Thoracic aorta (tissue), 2 donors: Measurements from ENCODE around the gene RTKN2. TPM values are rescaled to one million over a fixed set of nuclear protein-coding genes. Genes with fewer than 3 reads are reported as not detected.

ENCODE experiments used
- ATAC-seq: fragments of 150-250 bp; one replicate; pipeline ENCODE4 v1.8.0; 2017; ENCODE audit warnings: low read depth; ENCODE audit not compliant: insufficient number of reproducible peaks, low FRiP score
- DNase-seq: peaks from one replicate; pipeline ENCODE4 v3.0.0-alpha.2; 2020; ENCODE audit warnings: low spot score
- H3K27ac ChIP-seq, 2 donors: fragments of 200-600 bp; sonication (generic); 1 replicate in 1 of 2; 2 replicates in 1 of 2; pipeline ENCODE4 v1.5.1; 2016; ENCODE audit warnings: mild to moderate bottlenecking in 2 of 2, moderate library complexity in 2 of 2
- H3K27me3 ChIP-seq: fragments of 200-600 bp; sonication (generic); replicated peaks from 2 replicates; pipeline ENCODE4 v1.6.0; 2016; ENCODE audit warnings: mild to moderate bottlenecking; ENCODE audit not compliant: insufficient read depth
- H3K36me3 ChIP-seq: fragments of 200-600 bp; sonication (generic); one replicate; pipeline ENCODE4 v1.5.1; 2016
- H3K4me1 ChIP-seq, 2 donors: fragments of 200-600 bp; sonication (generic); 1 replicate in 1 of 2; 2 replicates in 1 of 2; pipeline versions ENCODE4 v1.5.1 to v1.6.0; 2016; ENCODE audit warnings: low read depth in 2 of 2, mild to moderate bottlenecking in 1 of 2; ENCODE audit not compliant: control insufficient read depth in 1 of 2
- H3K4me3 ChIP-seq: fragments of 200-600 bp; sonication (generic); 2 replicates; pipeline ENCODE4 v1.5.1; 2016; ENCODE audit warnings: mild to moderate bottlenecking
- H3K9me3 ChIP-seq: fragments of 200-600 bp; sonication (generic); 2 replicates; pipeline ENCODE4 v1.5.1; 2016
- total RNA-seq, 2 donors: library from RNA; depleted of rRNA; stranded (reverse); fragments of >200 nt; gene quantifications; one replicate each; pipeline versions ENCODE4 v1.1.0 to v1.2.3, GENCODE V29; 2016
- TF ChIP-seq, protein P1 (sequence below): fragments of 200-600 bp; sonication (generic); IDR thresholded peaks from one replicate; pipeline ENCODE4 v1.5.1; 2019; ENCODE audit warnings: antibody characterized with exemption

Gene RTKN2
- total RNA-seq, 2 donors from 2014 or later: not detected

DNA sequence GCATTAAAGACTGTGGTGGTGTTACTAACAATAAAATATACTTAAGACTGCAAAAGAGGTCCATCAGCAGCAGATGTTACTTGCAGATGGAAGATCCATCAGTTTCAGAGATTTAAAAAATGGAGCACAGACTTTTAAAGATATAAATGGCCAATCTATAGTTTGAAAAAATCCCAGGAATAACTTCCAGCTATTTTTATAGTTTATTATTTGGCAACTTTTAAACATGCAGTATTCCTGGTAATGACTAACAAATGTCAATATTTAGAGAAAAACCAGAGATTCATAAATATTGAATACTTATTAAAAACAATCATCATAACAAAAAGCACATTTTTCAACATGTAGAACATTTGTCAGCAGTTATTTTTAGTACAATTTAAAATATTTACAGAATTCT, 30.7 kb downstream of the RTKN2 start:
- H3K36me3 ChIP-seq: no peaks in the 10 kb centered on the region
- TF ChIP-seq, protein P1, sequence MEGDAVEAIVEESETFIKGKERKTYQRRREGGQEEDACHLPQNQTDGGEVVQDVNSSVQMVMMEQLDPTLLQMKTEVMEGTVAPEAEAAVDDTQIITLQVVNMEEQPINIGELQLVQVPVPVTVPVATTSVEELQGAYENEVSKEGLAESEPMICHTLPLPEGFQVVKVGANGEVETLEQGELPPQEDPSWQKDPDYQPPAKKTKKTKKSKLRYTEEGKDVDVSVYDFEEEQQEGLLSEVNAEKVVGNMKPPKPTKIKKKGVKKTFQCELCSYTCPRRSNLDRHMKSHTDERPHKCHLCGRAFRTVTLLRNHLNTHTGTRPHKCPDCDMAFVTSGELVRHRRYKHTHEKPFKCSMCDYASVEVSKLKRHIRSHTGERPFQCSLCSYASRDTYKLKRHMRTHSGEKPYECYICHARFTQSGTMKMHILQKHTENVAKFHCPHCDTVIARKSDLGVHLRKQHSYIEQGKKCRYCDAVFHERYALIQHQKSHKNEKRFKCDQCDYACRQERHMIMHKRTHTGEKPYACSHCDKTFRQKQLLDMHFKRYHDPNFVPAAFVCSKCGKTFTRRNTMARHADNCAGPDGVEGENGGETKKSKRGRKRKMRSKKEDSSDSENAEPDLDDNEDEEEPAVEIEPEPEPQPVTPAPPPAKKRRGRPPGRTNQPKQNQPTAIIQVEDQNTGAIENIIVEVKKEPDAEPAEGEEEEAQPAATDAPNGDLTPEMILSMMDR: no peak
- H3K27me3 ChIP-seq: no peaks in the 10 kb centered on the region
- no peak overlapping the region for H3K4me3 ChIP-seq
- no peak overlapping the region for H3K27ac ChIP-seq
- DNase-seq: no peak
- H3K9me3 ChIP-seq: no peaks in the 10 kb centered on the region
- ATAC-seq: no peak
- H3K4me1 ChIP-seq: peaks cover 18% of the 10 kb centered on the region in 2 donors

DNA sequence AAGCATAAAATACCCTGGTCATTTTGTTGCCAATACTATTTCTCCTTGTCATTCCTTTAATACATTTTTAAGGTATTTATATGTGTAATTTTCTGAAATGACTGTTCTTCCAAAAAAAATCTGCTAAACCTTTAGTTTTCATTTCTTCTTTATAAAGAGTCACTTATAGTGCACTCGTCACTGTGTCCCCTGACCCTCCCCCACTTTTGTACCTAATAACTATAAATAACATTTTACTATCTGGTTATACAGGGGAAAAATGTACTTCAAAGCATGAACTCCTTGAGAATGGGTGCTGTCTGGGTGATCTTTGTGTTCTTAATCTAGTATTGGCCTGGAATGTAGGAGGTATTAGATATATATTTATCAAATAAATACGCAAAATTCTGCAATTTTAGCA, 31.1 kb downstream of the RTKN2 start:
- no peak for DNase-seq
- Histone ChIP-seq H3K4me3 (no peak overlapping the region), H3K4me1 (peaks cover 18 to 22% of the 10 kb centered on the region in 2 donors), H3K9me3 (no peaks in the 10 kb centered on the region), H3K27me3 (no peaks in the 10 kb centered on the region), H3K36me3 (no peaks in the 10 kb centered on the region), H3K27ac (no peak overlapping the region)
- ATAC-seq: no peak
- TF ChIP-seq, protein P1: no peak

DNA sequence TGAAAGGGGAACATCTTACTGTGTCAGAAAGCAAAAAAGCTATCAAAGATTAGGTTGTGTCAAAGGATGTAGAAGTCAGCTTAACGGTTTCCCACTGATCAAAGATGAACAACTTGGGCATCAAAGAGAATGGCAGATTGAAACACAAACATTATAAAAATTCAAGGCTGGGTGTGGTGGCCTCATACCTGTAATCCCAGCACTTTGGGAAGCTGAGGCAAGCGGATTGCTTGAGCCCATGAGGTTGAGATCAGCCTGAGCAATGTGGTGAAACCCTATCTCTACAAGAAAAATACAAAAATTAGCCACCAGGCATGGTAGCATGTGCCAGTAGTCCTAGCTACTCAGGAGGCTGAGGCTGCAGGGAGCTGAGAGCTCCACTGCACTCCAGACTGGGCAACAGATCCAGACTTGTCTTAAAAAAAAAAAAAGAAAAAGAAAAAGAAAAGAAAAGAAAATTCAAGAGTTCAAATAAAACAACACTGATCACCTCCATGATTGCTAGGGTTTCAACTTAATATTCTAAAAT, 34.5 kb downstream of the RTKN2 start:
- TF ChIP-seq, protein P1: no peak
- ATAC-seq: no peak
- Histone ChIP-seq H3K4me3 (no peak overlapping the region), H3K4me1 (peaks cover 26 to 33% of the 10 kb centered on the region in 2 donors), H3K27me3 (no peaks in the 10 kb centered on the region), H3K9me3 (no peaks in the 10 kb centered on the region), H3K36me3 (no peaks in the 10 kb centered on the region), H3K27ac (no peak overlapping the region)
- DNase-seq: no peak

DNA sequence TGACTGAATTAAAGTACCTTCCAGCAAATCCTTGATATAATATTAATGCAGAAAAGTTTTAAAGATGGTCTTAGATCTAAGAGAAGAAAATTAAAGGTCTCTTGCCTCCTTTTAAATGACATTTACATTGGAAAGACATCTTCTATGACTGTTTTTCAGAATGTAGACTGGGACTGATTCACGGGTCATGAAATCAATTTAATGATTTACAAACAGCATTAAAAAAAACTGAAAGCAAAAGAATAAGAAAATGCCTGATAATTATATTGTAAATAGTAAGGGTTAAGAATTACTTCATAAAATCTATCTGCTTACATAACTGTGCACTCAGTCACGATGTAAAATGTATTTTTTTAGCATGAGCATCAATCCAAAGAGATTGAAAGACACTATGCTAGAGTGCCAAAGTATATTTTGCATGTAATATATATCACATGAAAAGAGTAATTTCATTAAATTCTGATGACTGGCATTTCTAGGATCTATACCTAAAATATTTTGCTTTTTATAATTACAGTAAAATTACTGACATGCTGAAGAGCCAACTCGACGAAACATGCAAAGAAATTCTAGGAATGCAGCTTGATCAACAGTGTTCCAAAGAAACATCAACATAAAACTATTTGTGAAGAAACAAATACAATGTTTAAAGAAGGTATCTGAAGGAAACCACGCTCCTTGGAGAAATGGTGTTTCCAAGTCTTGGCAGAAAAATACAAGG, 35.1 kb downstream of the RTKN2 start:
- no peak overlapping the region for H3K27ac ChIP-seq
- TF ChIP-seq, protein P1: no peak
- no peaks in the 10 kb centered on the region for H3K27me3 ChIP-seq
- peaks cover 26 to 33% of the 10 kb centered on the region in 2 donors for H3K4me1 ChIP-seq
- no peaks in the 10 kb centered on the region for H3K9me3 ChIP-seq
- H3K4me3 ChIP-seq: no peak overlapping the region
- no peak for ATAC-seq
- no peaks in the 10 kb centered on the region for H3K36me3 ChIP-seq
- no peak for DNase-seq

DNA sequence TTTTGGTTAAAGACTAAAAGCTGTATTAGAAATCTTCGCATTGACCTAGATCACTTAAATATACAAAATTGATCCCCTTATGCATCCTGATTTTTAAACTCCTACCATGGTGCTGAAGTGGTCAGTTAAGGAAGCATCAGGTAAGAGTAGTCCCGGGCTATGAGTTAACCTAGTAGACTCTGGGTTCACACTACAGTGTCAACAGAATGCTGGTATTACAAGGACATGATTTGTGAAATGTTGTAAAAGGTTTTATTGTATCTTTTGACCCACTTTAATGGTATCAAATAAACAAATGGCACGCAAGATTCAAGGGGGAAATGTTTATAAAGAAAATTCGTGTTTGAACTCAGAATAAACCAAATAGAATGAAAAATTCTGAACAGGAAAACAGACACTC, 36.8 kb downstream of the RTKN2 start:
- TF ChIP-seq, protein P1: no peak
- Histone ChIP-seq H3K27me3 (no peaks in the 10 kb centered on the region), H3K9me3 (no peaks in the 10 kb centered on the region), H3K4me3 (no peak overlapping the region), H3K36me3 (no peaks in the 10 kb centered on the region), H3K4me1 (peaks cover 22 to 33% of the 10 kb centered on the region in 2 donors), H3K27ac (peak overlapping the region; percentile 42 to 51)
- ATAC-seq (no peak), DNase-seq (no peak)
